ENCODE measurements around the gene CNTNAP5.

Gene CNTNAP5

DNA sequence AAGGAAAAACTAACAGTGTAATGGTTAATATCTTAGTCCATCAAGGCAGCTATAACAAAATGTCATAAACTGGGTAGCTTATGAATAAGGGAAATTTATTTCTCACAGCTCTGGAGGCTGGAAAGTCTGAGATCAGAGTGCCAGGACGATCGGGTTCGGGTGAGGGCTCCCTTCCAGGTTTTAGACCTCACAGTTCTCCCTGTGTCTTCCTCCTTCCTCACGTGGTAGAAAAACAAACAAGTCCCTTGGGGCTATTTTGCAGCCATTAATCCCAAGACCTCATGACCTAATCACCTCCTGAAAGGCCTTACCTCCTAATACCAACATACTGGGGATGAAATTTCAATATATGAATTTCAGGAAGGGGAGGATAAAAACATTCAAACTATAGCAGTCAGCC, 455.9 kb downstream of the CNTNAP5 start:
- DNase-seq = no peak

DNA sequence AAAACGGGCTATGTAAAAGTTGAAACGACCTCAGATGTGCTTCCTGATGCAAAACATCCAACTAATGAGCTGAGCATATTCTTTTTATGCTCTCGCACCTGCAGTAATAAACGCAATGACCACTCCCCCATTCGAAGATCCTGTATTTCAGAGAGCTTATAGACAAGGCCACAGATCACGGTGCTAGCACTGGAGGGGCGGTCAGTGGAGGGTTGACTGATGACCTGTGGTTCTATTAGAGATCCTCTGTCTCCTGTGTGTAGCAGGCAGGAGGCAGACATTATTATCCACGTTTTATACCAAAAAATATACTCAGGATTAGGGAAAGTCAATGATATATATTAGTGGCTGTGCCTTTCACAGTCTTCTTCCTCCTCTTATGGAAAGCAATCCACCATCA, 457.0 kb downstream of the CNTNAP5 start:
- DNase-seq = no peak

DNA sequence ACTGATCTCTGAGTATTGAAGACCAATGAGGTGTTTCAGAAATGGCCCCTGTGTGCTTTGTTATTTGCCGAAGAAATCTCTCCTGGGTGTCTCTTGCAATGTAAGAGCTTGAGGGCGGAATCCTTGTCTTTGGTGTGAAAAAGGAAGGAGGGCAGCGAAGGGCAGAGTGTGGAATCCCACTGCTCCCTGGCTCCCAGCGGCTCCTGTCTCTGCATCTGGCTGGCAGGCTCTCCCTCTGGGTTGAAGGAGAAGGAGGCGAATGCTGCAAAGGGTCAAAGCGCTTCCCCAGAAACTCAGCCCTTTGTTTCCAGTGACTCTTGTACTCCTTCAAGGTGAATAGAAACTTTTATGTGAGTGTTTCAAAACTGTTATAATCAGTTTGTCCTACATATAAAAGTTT, 457.5 kb downstream of the CNTNAP5 start:
- no peak for DNase-seq

DNA sequence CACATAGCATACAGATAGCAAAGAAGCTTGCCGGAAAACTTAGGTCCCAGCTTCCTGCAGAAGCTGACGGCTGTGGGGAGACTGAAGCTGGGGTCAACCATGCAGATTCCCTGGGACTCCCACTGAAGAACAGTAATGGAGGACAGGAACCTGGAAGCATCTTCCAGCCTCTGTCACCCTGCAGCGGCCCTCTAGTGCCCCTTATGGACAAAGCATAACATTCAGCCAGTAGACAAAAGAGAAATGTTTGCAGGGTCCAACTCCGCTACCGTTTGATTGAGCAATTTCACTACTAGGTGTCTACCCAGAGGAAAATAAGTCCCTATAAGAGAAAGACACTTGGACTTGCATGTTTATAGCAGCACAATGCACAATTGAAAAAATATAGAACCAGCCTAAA, 460.6 kb downstream of the CNTNAP5 start:
- DNase-seq = no peak

DNA sequence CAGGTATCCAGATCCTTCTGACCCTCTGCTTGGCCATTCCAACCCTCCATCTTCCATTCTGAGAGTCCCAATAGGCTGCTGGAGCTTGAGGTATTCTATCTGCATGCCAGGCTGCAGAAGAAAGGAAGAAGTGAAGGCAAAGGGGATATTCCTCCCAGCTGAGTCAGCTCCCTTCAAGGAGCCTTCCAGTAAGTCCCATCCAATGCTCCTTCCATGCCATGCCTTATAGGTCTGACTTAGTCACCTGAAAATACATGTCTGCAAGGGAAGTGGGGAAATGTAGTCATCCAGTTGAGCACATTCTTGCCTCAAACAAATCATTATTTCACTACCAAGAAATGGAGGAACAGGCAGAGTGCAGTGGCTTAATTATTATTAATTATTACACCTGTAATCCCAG, 464.6 kb downstream of the CNTNAP5 start:
- no peak for DNase-seq

DNA sequence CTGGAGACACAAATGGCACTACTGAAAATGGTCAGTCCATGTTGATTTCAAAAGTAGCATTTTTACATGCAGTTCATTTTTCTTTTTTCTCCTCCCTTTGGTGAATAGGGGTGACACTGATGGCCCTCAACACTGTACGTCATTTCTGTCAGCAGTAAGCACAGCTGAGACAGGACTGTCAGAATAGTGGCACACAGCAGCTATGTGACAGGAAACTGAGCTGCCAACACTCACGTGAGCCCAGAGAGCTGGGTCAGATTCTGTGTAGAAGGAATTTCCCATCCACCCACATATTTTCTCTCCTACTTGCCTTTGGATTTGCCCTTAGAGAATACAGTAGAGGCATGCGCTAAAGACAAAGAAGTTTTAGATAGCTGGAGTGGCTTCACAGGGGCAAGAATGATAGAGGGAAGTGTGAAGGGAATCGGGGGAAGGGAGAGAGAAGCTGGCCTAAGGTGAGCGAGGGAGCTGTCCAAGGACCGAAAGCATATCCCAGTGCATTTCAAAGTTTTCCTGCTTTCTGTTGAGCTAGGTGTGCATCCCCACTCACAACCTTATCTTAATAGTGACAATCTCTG, 476.6 kb downstream of the CNTNAP5 start:
- no peak for DNase-seq

DNA sequence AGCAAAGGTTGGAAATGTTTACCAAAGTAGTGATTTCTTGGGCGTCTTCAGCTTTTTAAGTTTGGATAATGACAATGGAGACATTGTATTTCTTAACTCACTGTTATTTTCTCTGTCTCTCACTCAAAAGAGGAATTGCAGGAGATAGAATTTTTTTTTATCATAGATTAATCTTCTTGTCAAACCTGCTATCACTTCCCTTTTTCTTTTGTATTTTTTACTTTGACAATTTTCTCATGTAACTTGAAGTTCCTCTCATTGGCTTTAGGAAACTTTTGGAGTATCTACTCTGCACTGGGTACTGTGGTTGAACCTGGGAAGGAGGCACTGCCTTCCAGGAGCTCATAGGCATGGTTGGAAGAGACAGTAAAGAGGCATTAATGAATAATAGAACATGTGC, 489.1 kb downstream of the CNTNAP5 start:
- no peak for DNase-seq

DNA sequence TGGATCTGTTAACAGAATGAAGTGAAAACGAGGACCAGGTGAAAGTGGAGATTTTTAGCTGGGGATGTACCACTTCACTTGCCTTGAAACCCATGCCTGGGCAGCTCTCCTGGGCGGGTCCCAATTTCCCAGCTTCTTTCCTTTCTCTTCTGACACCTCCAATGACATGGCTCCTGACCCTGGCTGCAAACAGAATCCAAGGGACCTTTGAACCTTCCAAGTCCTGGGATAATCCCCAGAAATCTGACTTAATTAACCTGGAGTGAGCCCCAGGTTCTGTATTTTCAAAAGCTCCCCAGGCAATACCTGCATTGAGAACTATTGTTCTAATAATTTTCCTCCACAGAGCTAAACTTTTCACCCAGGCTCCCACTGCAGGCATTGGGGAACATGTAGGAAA, 495.9 kb downstream of the CNTNAP5 start:
- DNase-seq = no peak

DNA sequence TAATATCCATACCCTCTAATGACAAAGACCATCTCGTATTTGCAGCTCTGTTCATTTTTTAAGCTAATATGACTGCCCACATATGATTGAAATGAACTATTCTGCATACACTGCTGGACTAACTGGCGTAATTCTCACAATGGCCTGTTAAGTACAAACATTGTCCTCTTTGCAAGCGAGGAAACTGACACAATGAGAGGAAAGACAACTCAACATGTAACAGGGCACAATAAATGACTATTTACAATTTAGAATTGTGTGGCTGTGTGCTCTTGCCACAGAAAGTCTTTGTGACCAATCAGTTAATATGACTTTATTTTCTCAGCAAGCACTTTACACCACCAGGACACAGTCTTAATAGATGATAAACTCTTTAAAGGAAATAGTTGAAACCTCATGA, 498.0 kb downstream of the CNTNAP5 start:
- DNase-seq = no peak

DNA sequence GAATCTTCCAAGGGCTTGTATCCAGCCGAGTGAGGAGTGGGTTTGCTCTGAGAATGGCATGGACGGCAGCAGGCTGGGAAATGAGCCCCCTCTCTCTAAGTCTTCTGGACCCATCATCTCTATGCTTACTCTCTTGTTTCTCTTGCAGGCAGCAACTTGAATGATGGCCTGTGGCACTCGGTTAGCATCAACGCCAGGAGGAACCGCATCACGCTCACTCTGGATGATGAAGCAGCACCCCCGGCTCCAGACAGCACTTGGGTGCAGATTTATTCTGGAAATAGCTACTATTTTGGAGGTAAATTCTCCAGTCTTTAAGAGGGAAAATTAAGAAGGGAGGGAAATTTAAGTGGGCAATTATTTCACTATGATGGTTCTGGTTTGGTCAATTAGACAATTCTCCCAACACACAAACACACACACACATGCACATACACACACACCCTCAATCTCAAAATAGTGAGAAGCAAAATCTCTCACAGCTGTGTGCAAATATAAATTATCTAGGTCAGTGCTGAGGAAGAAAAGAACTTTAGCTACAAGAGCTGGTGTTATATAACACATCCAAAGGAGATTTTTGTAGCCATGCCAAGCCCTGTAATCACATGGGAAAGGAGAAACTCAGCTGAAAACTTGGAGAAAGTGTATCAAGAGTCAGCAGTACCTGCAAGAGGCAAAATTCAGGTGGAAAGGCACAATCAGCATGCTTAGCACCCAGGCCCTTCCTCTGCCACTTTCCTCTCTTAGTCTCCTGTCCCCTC, 499.2 kb downstream of the CNTNAP5 start:
- no peak for DNase-seq

DNA sequence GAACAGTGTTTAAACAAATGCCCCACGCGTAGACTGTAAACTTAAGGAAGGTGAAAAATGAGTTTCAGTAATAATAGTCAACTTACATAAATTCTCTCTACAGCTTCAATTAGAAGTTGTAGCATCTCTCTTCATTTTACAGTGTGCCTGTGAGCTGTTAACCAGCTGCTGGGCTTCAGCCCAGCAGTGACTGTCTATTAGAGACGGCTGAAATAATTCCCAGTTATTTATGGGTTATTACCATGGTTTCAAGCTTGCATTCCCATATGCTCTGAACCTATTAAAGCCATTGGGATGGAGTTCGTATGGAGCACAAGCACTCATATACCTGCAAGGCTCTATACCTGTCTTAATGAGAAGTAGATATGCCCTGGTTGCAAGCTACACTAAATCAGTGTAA, 501.1 kb downstream of the CNTNAP5 start:
- no peak for DNase-seq

DNA sequence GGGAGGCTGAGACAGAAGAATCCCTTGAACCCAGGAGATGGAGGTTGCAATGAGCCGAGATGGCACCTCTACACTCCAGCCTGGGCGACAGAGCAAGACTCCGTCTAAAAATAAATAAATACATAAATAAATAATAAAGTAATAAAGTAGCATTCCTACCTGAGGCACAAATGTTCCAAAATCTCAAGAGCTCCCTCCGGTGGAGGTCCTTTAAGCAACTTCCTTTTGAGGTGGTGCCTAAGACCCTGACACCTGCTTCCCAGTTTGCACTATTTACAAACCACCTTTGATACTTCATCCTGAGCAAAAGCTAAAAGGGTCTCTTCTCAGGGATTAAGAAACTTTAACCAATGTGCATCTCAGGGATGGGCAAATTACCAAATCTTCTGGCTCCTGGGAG, 505.1 kb downstream of the CNTNAP5 start:
- no peak for DNase-seq

DNA sequence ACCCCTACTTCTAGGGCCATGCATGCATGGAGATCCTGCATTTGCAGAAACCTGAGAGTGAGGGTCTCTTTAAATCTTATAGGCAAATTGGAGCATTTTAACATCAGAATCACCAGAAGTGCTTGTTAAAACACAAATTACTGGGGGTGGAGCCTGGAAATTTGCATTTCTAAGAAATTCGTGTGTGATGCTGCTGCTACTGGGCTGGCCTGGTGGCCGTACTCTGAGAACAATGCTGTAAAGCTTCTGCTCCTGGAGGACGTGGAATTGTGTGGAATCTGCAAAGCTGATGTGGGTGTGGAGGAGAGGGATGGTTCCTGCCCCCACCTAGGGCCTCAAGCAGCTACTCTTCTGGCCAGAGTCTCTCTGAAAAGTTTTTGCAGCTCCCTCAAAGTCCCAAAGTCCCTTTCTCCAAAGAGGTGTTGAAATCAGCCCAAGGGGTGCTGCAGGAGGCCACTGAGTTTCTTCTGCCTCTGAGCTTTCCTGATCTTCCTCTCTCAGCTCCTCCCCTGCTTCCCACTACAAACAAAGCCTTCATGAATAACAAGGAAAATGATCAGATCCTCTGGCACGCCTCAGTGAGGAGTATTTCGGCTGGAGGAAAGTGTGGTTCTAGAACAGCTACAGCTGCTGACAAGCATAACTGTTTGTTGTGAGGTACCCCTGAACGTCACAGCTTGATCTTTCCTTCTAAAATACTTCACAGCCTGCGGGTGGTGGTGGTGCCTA, 508.3 kb downstream of the CNTNAP5 start:
- DNase-seq = no peak

DNA sequence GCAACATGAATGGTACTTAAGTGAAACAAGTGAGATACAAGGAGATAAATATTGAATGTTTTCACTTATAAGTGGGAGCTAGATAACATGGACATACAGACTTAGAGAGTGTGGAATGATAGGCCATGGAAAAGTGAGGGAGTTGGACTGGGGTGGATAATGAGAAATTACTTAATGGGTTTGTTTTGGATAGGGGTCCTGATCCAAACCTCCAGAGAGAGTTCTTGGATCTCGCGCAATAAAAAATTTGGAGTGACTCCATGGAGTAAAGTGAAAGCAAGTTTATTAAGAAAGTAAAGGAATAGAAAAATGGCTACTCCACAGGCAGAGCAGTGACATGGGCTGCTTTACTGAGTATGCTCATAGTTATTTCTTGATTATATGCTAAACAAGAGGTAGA, 508.9 kb downstream of the CNTNAP5 start:
- no peak for DNase-seq

DNA sequence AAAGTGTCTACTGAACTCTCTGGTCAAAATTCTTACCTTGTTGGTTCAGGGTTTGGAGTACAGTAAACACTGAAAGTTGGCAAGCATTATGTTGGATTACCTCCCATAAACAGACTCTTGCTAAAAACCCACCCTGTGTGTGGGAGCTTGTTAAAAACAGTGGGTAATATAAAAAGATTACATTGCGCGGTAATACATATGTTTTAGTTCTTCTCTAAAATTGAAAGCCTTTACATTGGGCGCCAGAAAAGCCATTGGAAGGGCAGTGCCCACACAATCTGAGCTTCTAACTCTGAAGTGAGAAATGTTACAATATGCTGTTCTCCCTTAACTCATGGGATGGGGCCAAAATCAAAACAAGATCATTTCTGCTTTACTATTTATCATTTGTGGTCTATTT, 510.7 kb downstream of the CNTNAP5 start:
- DNase-seq = no peak

DNA sequence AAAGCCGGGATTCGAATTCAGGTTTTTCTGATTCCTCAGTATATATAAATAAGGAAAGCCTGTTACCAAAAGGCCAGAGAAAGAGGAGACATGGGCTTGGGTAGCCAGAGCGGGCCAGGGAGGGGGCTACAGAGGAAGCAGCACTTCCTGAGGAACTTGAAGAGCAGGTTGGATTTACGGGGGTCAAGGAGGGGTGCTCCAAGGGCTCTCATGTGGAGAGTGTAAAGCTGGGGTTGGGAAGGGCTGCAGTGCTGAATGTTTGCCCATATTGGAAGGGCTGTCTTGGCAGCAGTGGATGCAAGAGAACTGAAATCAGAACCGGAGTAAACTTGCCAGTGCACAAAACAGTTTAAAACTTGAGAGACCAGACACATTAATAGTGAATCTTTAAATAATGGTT, 511.5 kb downstream of the CNTNAP5 start:
- no peak for DNase-seq

DNA sequence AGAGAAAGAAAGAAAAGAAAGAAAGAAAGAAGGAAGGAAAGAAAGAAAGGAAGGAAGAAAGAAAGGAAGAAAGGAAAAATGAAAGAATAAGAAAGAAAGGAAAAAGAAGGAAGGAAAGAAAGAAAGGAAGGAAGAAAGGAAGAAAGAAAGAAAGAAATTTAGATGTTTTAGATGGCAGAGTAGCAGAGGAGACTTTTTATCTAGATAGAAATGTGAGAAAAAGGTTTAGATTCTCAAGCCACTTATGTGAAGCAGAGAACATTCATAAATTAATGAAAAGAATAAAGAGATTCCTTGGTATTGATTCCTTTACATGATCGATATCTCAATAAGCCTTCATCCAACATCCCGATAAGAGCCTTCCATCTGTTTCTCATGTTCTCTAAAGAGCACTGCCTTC, 513.5 kb downstream of the CNTNAP5 start:
- no peak for DNase-seq

DNA sequence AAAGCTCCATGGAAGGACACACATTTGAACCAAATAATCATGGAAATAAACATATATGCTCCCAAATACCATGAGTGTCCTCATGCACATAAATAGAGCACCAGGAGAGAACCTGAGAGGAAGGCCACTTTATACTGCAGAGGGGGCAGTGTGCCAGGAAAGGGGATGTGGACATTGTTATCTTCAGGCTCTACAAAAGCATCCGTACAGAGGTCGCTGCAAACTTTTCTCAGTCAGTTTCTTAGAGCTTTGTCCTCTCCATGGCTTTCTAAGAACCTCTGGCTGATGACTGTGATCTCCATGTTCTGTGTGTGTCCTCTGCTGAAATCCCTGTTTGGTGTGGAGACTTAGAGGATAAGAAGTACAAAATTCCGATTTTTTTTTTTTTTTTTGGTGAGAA, 515.7 kb downstream of the CNTNAP5 start:
- DNase-seq = no peak

DNA sequence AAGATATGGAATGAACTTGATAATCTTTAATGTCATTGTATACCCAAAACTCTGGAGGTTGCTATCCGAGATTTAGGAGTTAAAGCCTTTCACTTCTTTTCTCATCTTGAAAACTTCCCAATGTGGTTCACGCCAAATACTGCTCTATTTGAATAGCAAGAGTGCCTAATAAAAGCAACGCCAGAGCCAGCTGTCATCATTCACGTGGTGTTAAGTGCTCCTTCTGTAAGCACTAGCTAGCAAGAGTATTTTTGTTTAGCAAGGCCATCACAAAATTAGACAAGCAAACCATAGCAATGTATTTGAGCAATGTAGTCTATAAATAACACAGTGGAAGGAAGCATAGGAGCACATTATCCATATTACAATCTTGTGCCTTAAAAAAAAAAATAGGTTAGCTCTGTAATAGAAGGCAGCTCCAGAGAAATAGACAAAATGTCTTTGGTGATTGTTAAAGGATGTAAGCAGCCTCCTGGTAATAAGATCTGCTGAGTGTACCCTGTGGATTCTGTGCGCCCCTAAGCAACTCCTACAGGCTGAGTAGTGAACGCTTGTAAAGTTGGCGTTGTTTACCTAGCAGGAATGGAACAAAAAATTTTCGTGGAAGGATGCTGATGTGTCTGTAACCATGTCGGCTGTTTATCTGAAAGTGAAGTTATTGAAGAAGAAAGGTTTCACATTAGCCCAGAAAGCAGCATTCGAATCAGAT, 518.0 kb downstream of the CNTNAP5 start:
- no peak for DNase-seq

DNA sequence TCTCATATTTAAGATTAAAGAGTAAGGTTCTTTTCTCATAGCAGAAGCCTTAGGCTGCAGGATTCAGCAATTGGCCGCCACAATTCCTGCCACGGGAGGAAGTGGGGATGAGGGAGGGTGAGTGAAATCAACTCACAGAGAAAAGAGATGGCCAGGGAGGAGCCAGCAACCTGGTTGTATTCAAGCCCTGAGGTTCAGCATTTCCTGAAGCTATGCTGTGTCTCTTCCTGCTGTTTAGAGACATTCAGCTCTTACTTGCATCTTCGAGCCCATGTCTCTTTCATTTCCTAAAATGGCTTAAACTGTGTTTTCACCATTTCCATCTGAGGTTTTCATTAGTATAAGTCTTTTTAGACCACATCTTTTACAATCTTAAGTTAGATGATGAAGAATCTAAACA, 522.6 kb downstream of the CNTNAP5 start:
- no peak for DNase-seq

DNA sequence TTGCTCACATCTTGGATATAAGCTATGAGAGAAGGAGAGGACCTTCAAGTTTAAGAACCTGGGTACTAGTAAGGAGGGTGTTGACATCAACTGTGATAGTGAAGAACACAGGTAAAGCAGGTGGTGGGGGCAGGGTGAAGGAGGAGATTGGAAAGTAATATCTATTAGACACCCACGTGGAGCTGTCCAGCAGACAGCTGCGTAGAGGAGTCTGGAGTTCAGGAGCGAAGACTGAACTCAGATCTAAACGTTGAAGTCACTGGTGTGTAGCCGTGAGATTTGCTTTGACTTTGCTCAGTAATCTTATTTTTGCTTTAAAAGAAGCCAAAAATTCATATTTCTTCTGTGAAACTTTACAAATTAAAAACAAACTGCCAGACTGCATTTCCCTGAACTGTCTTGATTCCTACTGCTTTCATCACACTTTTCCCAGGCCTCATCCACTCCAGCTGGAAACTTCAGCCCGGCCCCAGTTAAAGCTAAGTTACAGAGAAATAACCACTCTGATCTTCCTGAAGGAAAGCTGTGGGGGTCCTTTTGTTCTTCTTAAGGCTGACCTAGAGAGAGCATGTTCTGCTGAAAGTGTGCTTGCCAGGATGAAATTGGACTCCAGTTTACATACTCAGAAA, 533.3 kb downstream of the CNTNAP5 start:
- DNase-seq = no peak

DNA sequence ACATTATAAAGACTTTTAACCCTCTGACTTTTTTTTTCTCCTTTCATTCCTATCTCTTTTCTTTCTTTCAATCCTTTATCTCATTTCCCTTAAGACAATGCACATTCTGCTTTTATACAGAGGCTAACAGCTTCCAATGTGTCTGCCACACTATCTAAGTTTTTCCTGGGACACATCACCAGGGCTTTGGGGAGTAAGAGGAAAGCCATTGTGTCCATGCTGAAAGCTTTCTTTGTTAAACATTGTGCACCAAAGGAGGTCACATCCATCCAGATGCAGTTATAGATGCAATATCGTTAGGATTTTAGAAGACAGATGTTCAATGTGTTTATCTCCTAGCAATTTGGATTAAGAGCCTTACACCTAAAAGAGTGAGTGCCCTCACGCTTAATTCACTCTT, 534.1 kb downstream of the CNTNAP5 start:
- no peak for DNase-seq

DNA sequence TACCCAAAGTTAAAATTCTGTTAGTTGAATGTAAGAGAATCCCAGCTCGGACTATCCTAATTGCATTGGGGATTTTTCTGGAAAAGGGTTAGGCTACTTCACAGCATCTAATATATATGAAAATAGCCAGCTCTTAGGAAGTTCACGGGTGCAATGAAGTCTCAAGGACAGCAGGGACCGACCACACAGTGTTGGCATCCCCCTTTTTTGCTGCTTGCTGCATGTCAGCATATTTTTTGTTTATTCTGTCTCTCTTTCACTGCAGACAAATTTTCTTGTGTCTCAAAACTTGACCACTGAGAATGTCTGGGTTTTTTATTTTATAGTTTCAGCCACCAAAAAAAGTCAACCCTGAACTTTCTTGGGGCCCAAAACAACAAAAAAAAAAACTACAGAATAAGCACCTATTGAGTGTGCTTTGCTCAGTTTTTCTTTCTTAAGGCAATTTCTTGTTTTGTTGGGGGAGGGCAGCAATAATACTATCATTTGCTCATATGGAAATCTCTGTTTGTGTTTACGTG, 535.6 kb downstream of the CNTNAP5 start:
- DNase-seq = no peak

All from T-helper 1 cell (primary cell).